ENCODE measurements around the gene KDM4C. TPM values are rescaled to one million over a fixed set of nuclear protein-coding genes. Genes with fewer than 3 reads are reported as not detected.
A peak's percentile ranks its signal among the peaks of the same experiment; 100 is the strongest.

The KDM4C gene
- total RNA-seq, 1 donor, result 50.7 TPM

- peak overlapping the region; percentile 49 for H3K4me2 ChIP-seq (ENCODE audit: insufficient read depth, low read length)
- peak; percentile 90 for DNase-seq (ENCODE audit: insufficient read length, low spot score, missing footprints)
- no peaks in the 10 kb centered on the region for H3K27me3 ChIP-seq (ENCODE audit: insufficient read depth, low read length)
- H3K4me3 ChIP-seq (ENCODE audit: insufficient read depth, low read length), result no peak overlapping the region
- peaks cover 16% of the 10 kb centered on the region for H3K4me1 ChIP-seq (ENCODE audit: insufficient read depth, low read length)
- H3K79me2 ChIP-seq (ENCODE audit: insufficient read depth, low read length), result no peaks in the 10 kb centered on the region
- H3K9me3 ChIP-seq (ENCODE audit: low read depth, low read length), result no peaks in the 10 kb centered on the region
- no peaks in the 10 kb centered on the region for H4K20me1 ChIP-seq (ENCODE audit: insufficient read depth, low read length)
- no peaks in the 10 kb centered on the region for H3K36me3 ChIP-seq (ENCODE audit: insufficient read depth, low read length)
- H3K27ac ChIP-seq (ENCODE audit: low read depth, low read length), result peak overlapping the region; percentile 31
- H2AFZ ChIP-seq (ENCODE audit: low read length), result peak overlapping the region; percentile 69
- no peak for TF ChIP-seq CTCF (IDR thresholded peaks at IDR 0.05; ENCODE audit: extremely low read depth, low read depth, low read length)
Observed at GRCh38 chr9:6842584-6842947, 84.8 kb downstream of the KDM4C start.

GRCh38 chr9:6843742-6844141 is 86.0 kb downstream of the KDM4C start:
- H3K36me3 ChIP-seq (ENCODE audit: insufficient read depth, low read length), result no peaks in the 10 kb centered on the region
- H3K4me3 ChIP-seq (ENCODE audit: insufficient read depth, low read length), result no peak overlapping the region
- no peak for DNase-seq (ENCODE audit: insufficient read length, low spot score, missing footprints)
- no peak for TF ChIP-seq CTCF (IDR thresholded peaks at IDR 0.05; ENCODE audit: extremely low read depth, low read depth, low read length)
- no peaks in the 10 kb centered on the region for H3K9me3 ChIP-seq (ENCODE audit: low read depth, low read length)
- peaks cover 16% of the 10 kb centered on the region for H3K4me1 ChIP-seq (ENCODE audit: insufficient read depth, low read length)
- H2AFZ ChIP-seq (ENCODE audit: low read length), result no peak overlapping the region
- no peak overlapping the region for H3K4me2 ChIP-seq (ENCODE audit: insufficient read depth, low read length)
- H3K27me3 ChIP-seq (ENCODE audit: insufficient read depth, low read length), result no peaks in the 10 kb centered on the region
- no peak overlapping the region for H3K27ac ChIP-seq (ENCODE audit: low read depth, low read length)
- no peaks in the 10 kb centered on the region for H4K20me1 ChIP-seq (ENCODE audit: insufficient read depth, low read length)
- H3K79me2 ChIP-seq (ENCODE audit: insufficient read depth, low read length), result no peaks in the 10 kb centered on the region

- Histone ChIP-seq H3K4me2 (ENCODE audit: insufficient read depth, low read length) (no peak overlapping the region), H3K36me3 (ENCODE audit: insufficient read depth, low read length) (no peaks in the 10 kb centered on the region), H3K27me3 (ENCODE audit: insufficient read depth, low read length) (no peaks in the 10 kb centered on the region), H3K79me2 (ENCODE audit: insufficient read depth, low read length) (no peaks in the 10 kb centered on the region), H4K20me1 (ENCODE audit: insufficient read depth, low read length) (no peaks in the 10 kb centered on the region), H3K27ac (ENCODE audit: low read depth, low read length) (no peak overlapping the region), H2AFZ (ENCODE audit: low read length) (no peak overlapping the region), H3K4me3 (ENCODE audit: insufficient read depth, low read length) (no peak overlapping the region), H3K4me1 (ENCODE audit: insufficient read depth, low read length) (peaks cover 16% of the 10 kb centered on the region), H3K9me3 (ENCODE audit: low read depth, low read length) (no peaks in the 10 kb centered on the region)
- TF ChIP-seq CTCF (IDR thresholded peaks at IDR 0.05; ENCODE audit: extremely low read depth, low read depth, low read length), result no peak
- no peak for DNase-seq (ENCODE audit: insufficient read length, low spot score, missing footprints)
Observed at GRCh38 chr9:6844267-6844666, 86.5 kb downstream of the KDM4C start.

GRCh38 chr9:6845128-6845826 is 87.5 kb downstream of the KDM4C start:
- Histone ChIP-seq H3K4me2 (ENCODE audit: insufficient read depth, low read length) (no peak overlapping the region), H2AFZ (ENCODE audit: low read length) (no peak overlapping the region), H3K9me3 (ENCODE audit: low read depth, low read length) (no peaks in the 10 kb centered on the region), H3K4me1 (ENCODE audit: insufficient read depth, low read length) (peaks cover 16% of the 10 kb centered on the region), H3K4me3 (ENCODE audit: insufficient read depth, low read length) (no peak overlapping the region), H3K36me3 (ENCODE audit: insufficient read depth, low read length) (no peaks in the 10 kb centered on the region), H3K27ac (ENCODE audit: low read depth, low read length) (no peak overlapping the region), H3K27me3 (ENCODE audit: insufficient read depth, low read length) (no peaks in the 10 kb centered on the region), H4K20me1 (ENCODE audit: insufficient read depth, low read length) (no peaks in the 10 kb centered on the region), H3K79me2 (ENCODE audit: insufficient read depth, low read length) (no peaks in the 10 kb centered on the region)
- TF ChIP-seq CTCF (IDR thresholded peaks at IDR 0.05; ENCODE audit: extremely low read depth, low read depth, low read length), result no peak
- DNase-seq (ENCODE audit: insufficient read length, low spot score, missing footprints), result no peak

Data from osteoblast (primary cell).